Activated T-helper 1 cell treated with anti-CD3 and anti-CD28 coated beads, Interleukin-12 subunit alpha, Interleukin-12 subunit beta, Interleukin-2, Interleukin-4 antibody, amounts not matched to agents 30 ng/mL and 10 ng/mL and 1 ng/mL, durations not matched to agents 14 hours and 24 hours and 36 hours (primary cell): ENCODE measurements around the gene TUT7. TPM values are rescaled to one million over a fixed set of nuclear protein-coding genes. Genes with fewer than 3 reads are reported as not detected.

Experiments used
- DNase-seq: peaks from one replicate; pipeline ENCODE4 v3.0.0; 2021; ENCODE audit warnings: low spot score
- H3K27ac Mint-ChIP-seq: one replicate; pipeline ENCODE4 v1.8.0; 2021; ENCODE audit warnings: mild to moderate bottlenecking, mixed read lengths
- H3K27me3 Mint-ChIP-seq: one replicate; pipeline ENCODE4 v1.8.0; 2022; ENCODE audit warnings: mild to moderate bottlenecking, moderate library complexity, mixed read lengths; ENCODE audit not compliant: insufficient read depth
- H3K36me3 Mint-ChIP-seq: one replicate; pipeline ENCODE4 v1.8.0; 2021; ENCODE audit warnings: low read depth, mixed read lengths
- H3K4me1 Mint-ChIP-seq: one replicate; pipeline ENCODE4 v1.8.0; 2021; ENCODE audit warnings: low read depth, mixed read lengths
- H3K4me3 Mint-ChIP-seq: one replicate; pipeline ENCODE4 v1.8.0; 2021; ENCODE audit warnings: mild to moderate bottlenecking, moderate library complexity, mixed read lengths
- H3K9me3 Mint-ChIP-seq: one replicate; pipeline ENCODE4 v1.8.0; 2021; ENCODE audit warnings: mixed read lengths
- intact Hi-C: fragments of 100-400 bp; cut with micrococcal nuclease; formaldehyde crosslinking; loops from one replicate; pipeline ENCODE4 v1.15.1; 2024
- total RNA-seq: library from RNA; stranded (reverse); gene quantifications from 2 replicates; pipeline ENCODE4 v1.2.3, GENCODE V29; 2022

Gene TUT7
- total RNA-seq, 1 donor from 2014 or later: 44.1 TPM

- Mint-ChIP-seq H3K4me3 (no peak overlapping the region), H3K36me3 (peaks cover 18% of the 10 kb centered on the region)
- intact Hi-C loops: no loop called here
Measured at GRCh38 chr9:86262492-86262891, 91.7 kb downstream of the TUT7 start.

GRCh38 chr9:86259557-86259956 is 94.7 kb downstream of the TUT7 start, which contains the start of gene C9orf153:
C9orf153 (minus strand) TSS chr9:86259657; CDS start chr9:86229603, 30,054 bp downstream.
- H3K27me3 Mint-ChIP-seq: no peaks in the 10 kb centered on the region
- no peak within 1 kb of the TSS for H3K27ac Mint-ChIP-seq
- no peak for DNase-seq
- no peak within 1 kb of the TSS for H3K4me3 Mint-ChIP-seq
- H3K9me3 Mint-ChIP-seq: no peaks in the 10 kb centered on the region
- H3K36me3 Mint-ChIP-seq: peaks cover 15% of the 10 kb centered on the region
- intact Hi-C loops: no loop called here
- no peaks in the 10 kb centered on the region for H3K4me1 Mint-ChIP-seq

More at GRCh38 chr9:86262492-86262891, 91.7 kb downstream of the TUT7 start:
- Mint-ChIP-seq H3K4me1 (no peaks in the 10 kb centered on the region), H3K27ac (no peak overlapping the region), H3K9me3 (no peaks in the 10 kb centered on the region), H3K27me3 (no peaks in the 10 kb centered on the region)
- no peak for DNase-seq

- H3K4me3 Mint-ChIP-seq: no peak overlapping the region
- intact Hi-C loops: no loop called here
- no peak overlapping the region for H3K27ac Mint-ChIP-seq
- H3K9me3 Mint-ChIP-seq: no peaks in the 10 kb centered on the region
- no peak for DNase-seq
- H3K4me1 Mint-ChIP-seq: no peaks in the 10 kb centered on the region
- no peaks in the 10 kb centered on the region for H3K27me3 Mint-ChIP-seq
- H3K36me3 Mint-ChIP-seq: peaks cover 3% of the 10 kb centered on the region
Measured at GRCh38 chr9:86257391-86257790, 96.8 kb downstream of the TUT7 start.

- peaks cover 2% of the 10 kb centered on the region for H3K9me3 Mint-ChIP-seq
- H3K27me3 Mint-ChIP-seq: peaks cover 1% of the 10 kb centered on the region
- no peak for DNase-seq
- intact Hi-C loops: no loop called here
- no peak overlapping the region for H3K27ac Mint-ChIP-seq
- no peaks in the 10 kb centered on the region for H3K4me1 Mint-ChIP-seq
- H3K36me3 Mint-ChIP-seq: peaks cover 3% of the 10 kb centered on the region
- no peak overlapping the region for H3K4me3 Mint-ChIP-seq
Measured at GRCh38 chr9:86256653-86257052, 97.6 kb downstream of the TUT7 start.

- DNase-seq: no peak
- no peak overlapping the region for H3K27ac Mint-ChIP-seq
Measured at GRCh38 chr9:86253577-86253976, 100.6 kb downstream of the TUT7 start.

GRCh38 chr9:86252870-86253269 is 101.3 kb downstream of the TUT7 start:
- peaks cover 4% of the 10 kb centered on the region for H3K9me3 Mint-ChIP-seq
- intact Hi-C loops: no loop called here
- H3K4me3 Mint-ChIP-seq: no peak overlapping the region
- peaks cover 3% of the 10 kb centered on the region for H3K36me3 Mint-ChIP-seq
- H3K27me3 Mint-ChIP-seq: peaks cover 4% of the 10 kb centered on the region
- no peaks in the 10 kb centered on the region for H3K4me1 Mint-ChIP-seq
- DNase-seq: no peak
- no peak overlapping the region for H3K27ac Mint-ChIP-seq

More at GRCh38 chr9:86253577-86253976, 100.6 kb downstream of the TUT7 start:
- H3K27me3 Mint-ChIP-seq: peaks cover 2% of the 10 kb centered on the region
- no peak overlapping the region for H3K4me3 Mint-ChIP-seq
- intact Hi-C loops: no loop called here
- H3K36me3 Mint-ChIP-seq: peaks cover 3% of the 10 kb centered on the region
- peaks cover 4% of the 10 kb centered on the region for H3K9me3 Mint-ChIP-seq
- no peaks in the 10 kb centered on the region for H3K4me1 Mint-ChIP-seq

GRCh38 chr9:86250123-86250522 is 104.1 kb downstream of the TUT7 start:
- Mint-ChIP-seq H3K36me3 (no peaks in the 10 kb centered on the region), H3K9me3 (peaks cover 4% of the 10 kb centered on the region), H3K4me1 (no peaks in the 10 kb centered on the region), H3K4me3 (no peak overlapping the region), H3K27me3 (peaks cover 7% of the 10 kb centered on the region), H3K27ac (no peak overlapping the region)
- no peak for DNase-seq
- intact Hi-C loops: no loop called here

GRCh38 chr9:86248746-86249145 is 105.5 kb downstream of the TUT7 start:
- intact Hi-C loops: no loop called here
- no peak for DNase-seq
- Mint-ChIP-seq H3K27ac (no peak overlapping the region), H3K27me3 (peaks cover 9% of the 10 kb centered on the region), H3K9me3 (peaks cover 4% of the 10 kb centered on the region), H3K4me3 (no peak overlapping the region), H3K4me1 (no peaks in the 10 kb centered on the region), H3K36me3 (no peaks in the 10 kb centered on the region)

GRCh38 chr9:86246752-86247161 is 107.5 kb downstream of the TUT7 start:
- DNase-seq: no peak
- intact Hi-C loops: no loop called here
- Mint-ChIP-seq H3K36me3 (no peaks in the 10 kb centered on the region), H3K27me3 (peaks cover 9% of the 10 kb centered on the region), H3K27ac (no peak overlapping the region), H3K9me3 (peaks cover 3% of the 10 kb centered on the region), H3K4me1 (no peaks in the 10 kb centered on the region), H3K4me3 (no peak overlapping the region)

- H3K9me3 Mint-ChIP-seq: no peaks in the 10 kb centered on the region
- peaks cover 4% of the 10 kb centered on the region for H3K27me3 Mint-ChIP-seq
- peaks cover 6% of the 10 kb centered on the region for H3K4me1 Mint-ChIP-seq
- intact Hi-C loops: no loop called here
- no peaks in the 10 kb centered on the region for H3K36me3 Mint-ChIP-seq
- H3K4me3 Mint-ChIP-seq: no peak overlapping the region
- no peak for DNase-seq
- no peak overlapping the region for H3K27ac Mint-ChIP-seq
Measured at GRCh38 chr9:86242071-86242470, 112.1 kb downstream of the TUT7 start.

- Mint-ChIP-seq H3K4me1 (peaks cover 6% of the 10 kb centered on the region), H3K27me3 (peaks cover 4% of the 10 kb centered on the region), H3K27ac (no peak overlapping the region), H3K36me3 (no peaks in the 10 kb centered on the region), H3K4me3 (no peak overlapping the region), H3K9me3 (no peaks in the 10 kb centered on the region)
- no peak for DNase-seq
- intact Hi-C loops: no loop called here
Measured at GRCh38 chr9:86241216-86241615, 113.0 kb downstream of the TUT7 start.

GRCh38 chr9:86238861-86239770 is 115.1 kb downstream of the TUT7 start:
- H3K27me3 Mint-ChIP-seq: peaks cover 5% of the 10 kb centered on the region
- no peak overlapping the region for H3K4me3 Mint-ChIP-seq
- H3K27ac Mint-ChIP-seq: no peak overlapping the region
- H3K36me3 Mint-ChIP-seq: no peaks in the 10 kb centered on the region
- H3K9me3 Mint-ChIP-seq: no peaks in the 10 kb centered on the region
- intact Hi-C loops: no loop called here
- H3K4me1 Mint-ChIP-seq: peaks cover 6% of the 10 kb centered on the region
- no peak for DNase-seq
